ENCODE data around the gene APOM.
A peak's percentile ranks its signal among the peaks of the same experiment; 100 is the strongest.

The APOM gene

DNA sequence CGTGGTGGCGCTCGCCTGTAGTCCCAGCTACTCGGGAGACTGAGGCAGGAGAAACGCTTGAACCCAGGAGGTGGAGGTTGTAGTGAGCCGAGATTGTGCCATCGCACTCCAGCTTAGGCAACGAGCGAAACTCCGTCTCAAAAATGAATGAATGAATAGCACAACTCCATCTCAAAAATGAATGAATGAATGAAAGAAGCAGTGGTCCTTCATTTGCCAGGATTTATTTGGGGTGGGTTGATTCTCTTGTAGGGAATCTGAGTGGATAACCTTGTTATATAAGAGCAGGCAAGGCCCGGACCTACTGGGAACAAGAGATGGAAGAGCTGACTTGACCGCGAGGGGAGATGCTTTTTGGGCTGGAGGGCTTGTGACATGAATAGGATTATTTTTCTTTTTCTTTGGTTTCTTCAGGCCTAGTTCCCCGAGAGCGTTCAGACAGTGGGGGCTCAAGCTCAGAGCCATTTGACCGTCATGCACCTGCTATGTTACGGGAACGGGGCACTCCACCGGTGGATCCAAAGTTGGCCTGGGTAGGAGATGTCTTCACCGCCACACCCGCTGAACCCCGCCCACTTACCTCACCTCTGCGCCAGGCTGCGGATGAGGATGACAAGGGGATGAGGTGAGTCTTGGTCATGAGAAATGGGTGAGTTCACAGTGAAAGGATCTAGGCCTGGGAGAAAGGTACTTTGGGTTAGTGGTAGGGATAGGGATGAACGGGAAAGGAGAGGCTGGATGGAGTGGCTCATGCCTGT is 25.3 kb upstream of the APOM start:
- DNase-seq (ENCODE audit: extremely low read depth in 1 of 2, low read depth in 1 of 2): no peak

DNA sequence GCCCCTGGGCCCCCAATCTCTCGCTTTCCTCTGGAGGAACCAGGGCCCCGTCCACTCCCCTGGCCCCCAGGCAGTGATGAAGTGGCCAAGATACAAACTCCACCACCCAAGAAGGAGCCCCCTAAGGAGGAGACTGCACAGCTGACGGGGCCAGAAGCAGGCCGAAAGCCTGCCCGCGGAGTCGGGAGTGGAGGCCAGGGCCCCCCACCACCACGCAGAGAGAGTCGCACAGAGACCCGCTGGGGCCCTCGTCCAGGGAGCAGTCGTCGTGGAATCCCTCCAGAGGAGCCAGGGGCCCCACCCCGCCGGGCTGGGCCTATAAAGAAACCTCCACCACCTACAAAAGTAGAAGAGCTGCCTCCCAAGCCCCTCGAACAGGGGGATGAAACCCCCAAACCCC is 24.5 kb upstream of the APOM start:
- DNase-seq (ENCODE audit: extremely low read depth in 1 of 2, low read depth in 1 of 2): no peak

GRCh38 chr6:31631681-31632278 is 23.9 kb upstream of the APOM start:
- no peak for DNase-seq (ENCODE audit: extremely low read depth in 1 of 2, low read depth in 1 of 2)

DNA sequence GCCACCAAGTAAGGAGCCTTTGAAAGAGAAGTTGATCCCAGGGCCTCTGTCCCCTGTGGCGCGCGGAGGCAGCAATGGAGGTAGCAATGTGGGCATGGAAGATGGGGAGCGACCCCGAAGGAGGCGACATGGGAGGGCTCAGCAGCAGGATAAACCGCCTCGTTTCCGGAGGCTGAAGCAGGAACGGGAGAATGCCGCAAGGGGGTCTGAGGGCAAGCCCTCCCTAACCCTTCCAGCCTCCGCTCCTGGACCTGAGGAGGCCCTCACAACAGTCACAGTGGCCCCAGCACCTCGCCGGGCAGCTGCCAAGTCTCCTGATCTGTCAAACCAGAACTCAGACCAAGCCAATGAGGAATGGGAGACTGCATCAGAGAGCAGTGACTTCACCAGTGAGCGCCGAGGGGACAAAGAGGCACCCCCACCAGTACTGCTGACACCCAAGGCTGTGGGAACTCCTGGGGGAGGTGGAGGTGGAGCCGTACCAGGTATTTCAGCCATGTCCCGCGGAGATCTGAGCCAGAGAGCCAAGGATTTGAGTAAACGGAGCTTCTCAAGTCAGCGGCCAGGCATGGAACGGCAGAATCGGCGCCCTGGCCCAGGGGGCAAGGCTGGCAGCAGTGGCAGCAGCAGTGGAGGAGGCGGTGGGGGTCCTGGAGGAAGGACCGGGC is 23.3 kb upstream of the APOM start:
- no peak for DNase-seq (ENCODE audit: extremely low read depth in 1 of 2, low read depth in 1 of 2)

DNA sequence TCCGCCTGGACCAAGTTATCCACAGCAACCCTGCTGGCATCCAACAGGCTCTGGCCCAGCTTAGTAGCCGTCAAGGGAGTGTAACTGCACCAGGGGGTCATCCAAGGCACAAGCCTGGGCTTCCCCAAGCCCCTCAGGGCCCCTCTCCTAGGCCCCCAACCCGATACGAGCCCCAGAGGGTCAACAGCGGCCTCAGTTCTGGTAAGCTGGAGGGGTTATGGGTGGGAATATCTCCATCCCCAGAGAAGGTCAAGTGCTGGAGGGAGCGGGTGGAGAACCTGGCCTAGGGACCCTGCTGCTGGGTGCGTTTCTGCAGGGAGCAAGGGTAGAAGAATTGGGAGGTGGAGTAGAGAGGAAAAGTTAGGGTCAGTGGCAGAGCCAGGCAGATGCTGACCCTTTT is 22.2 kb upstream of the APOM start:
- DNase-seq (ENCODE audit: extremely low read depth in 1 of 2, low read depth in 1 of 2): no peak

DNA sequence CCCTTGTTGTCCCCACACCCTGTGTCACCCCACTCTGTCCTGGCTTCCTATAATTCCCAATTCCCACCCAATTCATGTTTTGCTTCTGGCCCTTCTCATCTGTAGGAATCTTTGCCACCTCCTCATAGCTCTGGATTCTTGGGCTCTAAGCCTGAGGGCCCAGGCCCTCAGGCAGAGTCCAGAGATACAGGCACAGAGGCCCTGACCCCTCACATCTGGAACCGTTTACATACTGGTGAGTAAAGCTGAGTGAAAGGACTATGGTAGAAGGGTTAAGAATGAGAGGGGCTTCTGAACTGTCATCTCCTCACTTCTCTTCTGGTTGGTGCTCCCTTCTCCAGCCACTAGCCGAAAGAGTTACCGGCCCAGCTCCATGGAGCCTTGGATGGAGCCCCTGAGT is 21.6 kb upstream of the APOM start:
- no peak for DNase-seq (ENCODE audit: extremely low read depth in 1 of 2, low read depth in 1 of 2)

DNA sequence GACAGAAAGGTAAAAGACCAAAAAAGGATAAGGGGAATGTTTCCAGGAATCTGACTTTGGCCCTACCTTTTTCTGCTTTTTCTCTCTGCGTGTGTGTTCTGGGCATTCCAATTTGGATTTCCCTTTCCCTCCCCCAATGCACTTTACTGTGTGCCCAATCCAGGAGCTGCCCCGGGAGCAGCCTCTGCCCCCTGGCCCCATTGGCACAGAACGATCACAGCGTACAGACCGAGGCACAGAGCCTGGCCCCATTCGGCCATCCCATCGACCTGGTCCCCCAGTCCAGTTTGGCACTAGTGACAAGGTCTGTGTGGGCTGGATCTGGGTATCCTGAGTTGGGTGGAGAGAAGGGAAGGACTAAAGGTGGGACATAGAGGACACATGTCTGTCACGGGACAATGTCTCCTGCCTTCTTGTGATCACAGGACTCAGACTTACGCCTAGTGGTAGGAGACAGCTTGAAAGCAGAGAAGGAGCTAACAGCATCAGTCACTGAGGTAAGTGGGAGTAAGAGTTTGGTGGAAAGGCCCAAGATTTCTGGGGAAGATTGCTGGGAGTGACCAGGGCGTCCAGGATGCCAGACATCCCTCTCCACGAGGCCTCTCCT is 20.6 kb upstream of the APOM start:
- DNase-seq (ENCODE audit: extremely low read depth in 1 of 2, low read depth in 1 of 2): no peak

- no peak for DNase-seq (ENCODE audit: extremely low read depth in 1 of 2, low read depth in 1 of 2)
Measured at GRCh38 chr6:31636698-31637596, 18.7 kb upstream of the APOM start.

GRCh38 chr6:31639043-31639442 is 16.7 kb upstream of the APOM start:
- DNase-seq (ENCODE audit: extremely low read depth in 1 of 2, low read depth in 1 of 2): no peak

DNA sequence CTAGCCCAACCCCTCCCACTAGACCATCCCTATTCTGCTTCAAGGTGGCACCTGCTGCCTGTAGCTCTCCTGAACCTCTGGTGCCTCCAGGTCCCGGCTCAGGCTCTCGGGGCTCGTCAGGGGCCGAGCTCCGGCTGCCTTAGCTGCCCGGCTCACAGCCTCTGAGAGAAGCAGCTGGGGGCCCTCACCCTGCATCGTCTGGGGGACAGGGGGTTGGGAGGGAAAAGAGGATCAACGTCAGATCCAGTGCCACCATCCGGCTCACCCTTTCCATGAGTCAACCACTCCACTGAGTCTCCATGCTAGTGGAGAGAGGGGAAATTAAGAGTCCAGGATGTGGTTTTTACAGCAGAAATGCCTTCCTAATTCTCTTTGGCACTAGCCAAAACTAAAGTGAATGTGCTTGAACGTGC is 16.2 kb upstream of the APOM start:
- no peak for DNase-seq (ENCODE audit: extremely low read depth in 1 of 2, low read depth in 1 of 2)

DNA sequence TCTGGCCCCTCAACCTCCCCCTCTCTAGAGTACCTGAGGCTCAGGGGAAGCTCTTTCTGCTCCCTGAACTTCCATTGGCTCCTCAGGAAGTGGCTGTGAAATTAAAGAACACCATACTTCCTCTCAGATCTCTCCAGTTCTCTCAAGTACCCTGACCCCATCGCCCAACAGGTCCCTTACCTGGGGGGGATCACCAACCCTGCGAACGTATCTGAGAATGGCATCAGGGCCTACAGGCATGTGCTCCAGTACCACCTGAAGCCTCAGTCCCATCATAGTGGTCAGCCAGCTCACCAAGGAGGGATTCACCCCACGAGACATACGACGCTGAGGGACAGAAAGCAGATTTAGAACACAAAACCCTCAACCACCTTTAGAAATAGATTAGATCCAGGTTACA is 15.1 kb upstream of the APOM start:
- no peak for DNase-seq (ENCODE audit: extremely low read depth in 1 of 2, low read depth in 1 of 2)

DNA sequence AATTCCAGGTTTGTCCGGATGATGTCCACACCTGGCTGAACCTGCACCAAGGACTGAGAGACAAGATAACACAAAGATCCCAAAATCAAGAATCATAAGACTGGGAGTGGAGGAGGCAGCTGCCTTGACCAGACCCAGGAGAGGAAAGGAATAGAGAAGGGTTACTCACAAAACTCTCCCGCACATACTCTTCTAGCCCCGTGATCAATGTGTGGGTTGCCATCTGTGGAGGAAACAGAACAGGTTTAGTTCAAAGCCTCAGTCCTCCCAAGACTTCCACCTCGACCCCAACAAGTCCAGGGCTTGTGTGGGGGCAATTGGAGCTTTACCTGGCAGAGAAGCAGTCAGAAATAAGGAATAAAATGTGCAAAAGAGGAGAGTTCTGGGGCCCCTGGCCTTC is 14.3 kb upstream of the APOM start:
- no peak for DNase-seq (ENCODE audit: extremely low read depth in 1 of 2, low read depth in 1 of 2)

- DNase-seq (ENCODE audit: extremely low read depth in 1 of 2, low read depth in 1 of 2): no peak
Measured at GRCh38 chr6:31642798-31643570, 12.7 kb upstream of the APOM start.

GRCh38 chr6:31643818-31644454 is 11.8 kb upstream of the APOM start:
- no peak for DNase-seq (ENCODE audit: extremely low read depth in 1 of 2, low read depth in 1 of 2)

DNA sequence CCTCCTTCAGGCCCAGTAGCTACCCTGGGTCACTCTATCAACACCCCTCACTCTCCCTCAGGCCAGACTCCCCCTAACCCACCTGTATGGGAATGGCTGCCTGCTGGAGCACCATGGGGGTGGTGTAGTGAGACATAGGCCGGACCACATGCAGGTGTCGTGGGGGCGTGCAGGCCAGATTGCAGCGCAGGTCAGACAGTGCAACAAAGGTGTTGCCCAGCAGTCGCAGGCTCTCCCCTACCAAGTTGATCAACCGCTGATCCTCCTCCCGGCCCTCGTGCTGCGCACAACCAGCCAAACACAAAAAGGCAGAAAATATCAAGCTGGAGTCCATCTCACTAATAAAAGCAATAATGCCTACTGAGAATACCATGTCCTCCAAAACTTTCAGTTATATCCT is 10.4 kb upstream of the APOM start:
- no peak for DNase-seq (ENCODE audit: extremely low read depth in 1 of 2, low read depth in 1 of 2)

- DNase-seq (ENCODE audit: extremely low read depth in 1 of 2, low read depth in 1 of 2): no peak
Measured at GRCh38 chr6:31651602-31652191, 4.0 kb upstream of the APOM start.

- peak; percentile 66 to 69 for DNase-seq (ENCODE audit: extremely low read depth in 1 of 2, low read depth in 1 of 2)
Measured at GRCh38 chr6:31652925-31653724, 2.6 kb upstream of the APOM start.

GRCh38 chr6:31654574-31655348 is 933 bp upstream of the APOM start:
- no peak for DNase-seq (ENCODE audit: extremely low read depth in 1 of 2, low read depth in 1 of 2)

Data from activated CD8-positive, alpha-beta memory T cell treated with anti-CD3 and anti-CD28 coated beads for 1 hour (primary cell).